ENCODE measurements around the gene PIGH.
"Not testable (repeated sequence)": the region's sequence is repeated elsewhere in the genome, so short reads cannot be mapped to it uniquely, and the experiment has no call there.

Gene PIGH

DNA sequence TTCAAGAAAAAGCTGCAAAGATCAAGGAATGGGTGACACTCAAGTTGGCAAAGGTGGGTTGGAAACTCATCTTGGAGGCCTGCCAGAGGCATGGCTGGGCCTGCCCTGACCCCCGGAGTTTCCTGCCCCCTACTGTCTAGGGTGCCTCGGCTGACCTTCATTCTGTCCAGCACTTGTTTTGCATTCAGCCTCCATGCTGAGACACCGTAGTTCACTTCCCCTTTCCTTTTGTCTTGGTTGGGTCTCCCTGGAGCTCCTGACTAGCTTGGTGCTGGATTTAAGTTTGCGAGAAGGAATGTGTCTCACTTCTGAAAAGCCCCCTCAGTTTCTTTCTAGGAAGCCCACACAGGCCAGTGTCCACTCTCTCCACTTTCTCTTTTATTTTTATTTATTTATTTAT is 40.4 kb downstream of the PIGH start:
- DNase-seq (ENCODE audit: low read depth) = no peak

GRCh38 chr14:67557656-67558055 is 42.4 kb downstream of the PIGH start:
- DNase-seq (ENCODE audit: low read depth) = no peak
- no peak overlapping the region for H3K4me3 ChIP-seq (ENCODE audit: low read depth, low read length)

More for the DNA sequence above, 40.4 kb downstream of the PIGH start:
- H3K4me3 ChIP-seq (ENCODE audit: low read depth, low read length) = no peak overlapping the region

GRCh38 chr14:67557118-67557517 is 43.0 kb downstream of the PIGH start:
- no peak for DNase-seq (ENCODE audit: low read depth)
- no peak overlapping the region for H3K4me3 ChIP-seq (ENCODE audit: low read depth, low read length)

- no peak overlapping the region for H3K4me3 ChIP-seq (ENCODE audit: low read depth, low read length)
- DNase-seq (ENCODE audit: low read depth) = no peak
Measured at GRCh38 chr14:67556671-67557070, 43.4 kb downstream of the PIGH start.

DNA sequence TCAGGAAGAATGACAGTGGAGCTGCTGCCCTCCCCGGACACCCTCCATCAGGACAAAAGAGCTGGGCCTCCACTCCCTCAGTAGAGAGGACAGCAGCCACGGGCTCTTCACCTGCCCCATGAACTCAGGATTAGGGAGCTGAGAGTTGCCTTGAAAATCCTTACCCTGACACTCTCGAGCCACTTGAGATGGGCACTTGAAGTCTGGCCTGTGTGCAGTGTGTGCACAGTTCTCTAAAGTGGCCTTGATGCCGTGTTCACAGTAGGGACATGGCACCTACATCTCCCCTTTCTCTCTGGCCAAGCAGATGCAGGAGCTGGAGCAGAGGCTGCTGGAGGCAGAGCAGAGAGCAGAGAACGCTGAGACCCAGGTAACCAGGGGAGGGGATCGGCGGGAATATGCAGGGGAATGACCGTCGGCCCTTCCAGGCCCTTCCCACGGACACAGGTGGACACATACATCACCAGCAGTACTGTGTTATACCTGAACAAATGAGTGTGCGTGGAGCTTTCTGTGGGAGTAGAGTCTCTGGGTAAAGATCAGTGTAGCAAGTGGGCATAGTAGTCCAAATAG is 44.5 kb downstream of the PIGH start:
- H3K4me3 ChIP-seq (ENCODE audit: low read depth, low read length) = no peak overlapping the region
- no peak for DNase-seq (ENCODE audit: low read depth)

GRCh38 chr14:67554341-67554740 is 45.7 kb downstream of the PIGH start:
- no peak for DNase-seq (ENCODE audit: low read depth)
- no peak overlapping the region for H3K4me3 ChIP-seq (ENCODE audit: low read depth, low read length)

DNA sequence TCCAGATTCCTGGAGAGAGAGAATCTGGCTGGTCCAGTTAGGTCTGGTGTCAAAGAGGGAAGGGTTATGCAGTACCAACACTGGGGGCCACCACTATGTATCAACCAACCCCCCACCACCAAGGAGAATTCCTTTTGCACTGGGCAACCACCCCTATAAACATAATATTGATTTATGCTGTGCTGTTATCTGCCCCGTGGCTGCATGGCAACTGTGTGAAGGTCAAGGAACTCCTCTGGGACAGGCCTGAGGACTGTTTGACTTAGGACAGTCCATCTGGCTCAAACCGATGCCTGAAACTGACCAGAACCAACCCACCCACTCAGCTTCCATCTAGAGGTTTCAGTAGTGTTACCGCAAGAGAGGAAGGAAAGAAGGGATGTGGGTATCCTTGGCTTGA is 46.5 kb downstream of the PIGH start:
- H3K4me3 ChIP-seq (ENCODE audit: low read depth, low read length) = no peak overlapping the region
- DNase-seq (ENCODE audit: low read depth) = no peak

DNA sequence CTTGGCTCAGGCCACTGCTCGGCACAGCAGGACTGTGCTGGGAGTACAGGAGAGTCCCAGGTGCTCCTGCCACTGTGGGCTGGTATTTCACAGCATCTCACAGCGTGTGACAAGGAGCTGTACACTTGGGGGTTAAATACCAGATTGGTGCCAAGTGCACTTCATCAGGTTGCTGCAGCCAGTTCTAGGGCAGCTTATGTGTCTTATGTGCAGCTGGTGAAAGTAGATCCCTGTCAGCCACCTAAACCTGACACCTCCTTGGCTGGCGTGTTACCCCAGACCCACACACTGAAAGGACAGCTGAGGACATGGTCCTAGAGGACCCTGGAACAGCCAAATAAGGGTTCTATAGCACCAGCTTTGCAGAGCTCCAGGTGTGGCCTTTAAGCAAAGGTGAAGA is 48.1 kb downstream of the PIGH start:
- no peak for DNase-seq (ENCODE audit: low read depth)

GRCh38 chr14:67551123-67551522 is 48.9 kb downstream of the PIGH start:
- no peak overlapping the region for H3K4me3 ChIP-seq (ENCODE audit: low read depth, low read length)
- DNase-seq (ENCODE audit: low read depth) = no peak

More for the DNA sequence above, 48.1 kb downstream of the PIGH start:
- no peak overlapping the region for H3K4me3 ChIP-seq (ENCODE audit: low read depth, low read length)

DNA sequence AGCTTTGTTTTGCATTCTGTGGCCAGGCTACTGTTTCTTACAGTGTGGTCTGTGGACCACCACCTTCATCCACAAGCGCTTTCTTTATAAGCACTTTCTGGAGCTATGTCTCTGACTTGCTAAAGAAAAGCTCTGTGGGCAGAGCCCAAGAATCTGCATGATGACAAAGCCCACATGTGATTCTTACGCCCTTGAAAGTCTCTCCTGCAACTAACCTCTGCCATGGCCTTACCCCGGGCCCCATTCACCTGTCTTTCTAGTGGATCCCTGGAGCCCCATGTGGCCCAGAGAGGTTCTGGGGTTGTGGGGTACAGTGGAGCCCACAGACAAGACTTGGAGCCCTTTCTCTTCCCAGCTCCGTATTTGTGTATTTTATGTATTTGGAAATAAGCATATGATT is 50.3 kb downstream of the PIGH start:
- H3K4me3 ChIP-seq (ENCODE audit: low read depth, low read length) = no peak overlapping the region
- DNase-seq (ENCODE audit: low read depth) = no peak

DNA sequence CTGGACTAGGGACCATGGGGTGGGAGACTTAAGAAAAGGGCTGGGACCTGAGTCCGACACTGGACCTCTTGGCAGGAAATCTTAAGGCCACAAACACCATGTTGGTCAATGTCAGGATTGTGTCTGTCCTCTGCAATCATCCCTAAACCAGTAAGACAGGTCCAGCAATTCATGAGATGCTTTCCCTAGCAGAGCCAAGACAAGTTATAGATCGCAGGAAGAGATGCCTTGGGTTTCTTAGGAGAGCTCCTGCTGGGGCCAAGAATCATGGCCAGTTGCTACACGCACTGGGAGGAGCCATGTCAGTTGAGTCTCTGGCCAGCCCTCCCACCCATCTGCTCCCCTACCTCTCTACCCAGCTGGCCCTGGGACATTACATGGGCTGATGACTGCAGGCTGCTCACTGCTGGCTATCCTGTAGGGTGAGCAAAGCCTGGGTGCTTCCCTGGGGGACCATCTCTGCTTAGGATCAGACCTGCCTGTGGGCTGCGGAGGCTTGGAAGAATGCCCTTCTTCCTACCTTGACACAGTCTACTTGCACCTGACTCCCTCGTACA is 52.8 kb downstream of the PIGH start:
- H3K4me3 ChIP-seq (ENCODE audit: low read depth, low read length) = no peak overlapping the region
- DNase-seq (ENCODE audit: low read depth) = no peak

GRCh38 chr14:67544590-67544989 is 55.5 kb downstream of the PIGH start:
- no peak for DNase-seq (ENCODE audit: low read depth)

GRCh38 chr14:67542620-67543019 is 57.4 kb downstream of the PIGH start:
- not testable (repeated sequence) for H3K4me3 ChIP-seq (ENCODE audit: low read depth, low read length); DNase-seq (ENCODE audit: low read depth)

More at GRCh38 chr14:67544590-67544989, 55.5 kb downstream of the PIGH start:
- H3K4me3 ChIP-seq (ENCODE audit: low read depth, low read length) = no peak overlapping the region

DNA sequence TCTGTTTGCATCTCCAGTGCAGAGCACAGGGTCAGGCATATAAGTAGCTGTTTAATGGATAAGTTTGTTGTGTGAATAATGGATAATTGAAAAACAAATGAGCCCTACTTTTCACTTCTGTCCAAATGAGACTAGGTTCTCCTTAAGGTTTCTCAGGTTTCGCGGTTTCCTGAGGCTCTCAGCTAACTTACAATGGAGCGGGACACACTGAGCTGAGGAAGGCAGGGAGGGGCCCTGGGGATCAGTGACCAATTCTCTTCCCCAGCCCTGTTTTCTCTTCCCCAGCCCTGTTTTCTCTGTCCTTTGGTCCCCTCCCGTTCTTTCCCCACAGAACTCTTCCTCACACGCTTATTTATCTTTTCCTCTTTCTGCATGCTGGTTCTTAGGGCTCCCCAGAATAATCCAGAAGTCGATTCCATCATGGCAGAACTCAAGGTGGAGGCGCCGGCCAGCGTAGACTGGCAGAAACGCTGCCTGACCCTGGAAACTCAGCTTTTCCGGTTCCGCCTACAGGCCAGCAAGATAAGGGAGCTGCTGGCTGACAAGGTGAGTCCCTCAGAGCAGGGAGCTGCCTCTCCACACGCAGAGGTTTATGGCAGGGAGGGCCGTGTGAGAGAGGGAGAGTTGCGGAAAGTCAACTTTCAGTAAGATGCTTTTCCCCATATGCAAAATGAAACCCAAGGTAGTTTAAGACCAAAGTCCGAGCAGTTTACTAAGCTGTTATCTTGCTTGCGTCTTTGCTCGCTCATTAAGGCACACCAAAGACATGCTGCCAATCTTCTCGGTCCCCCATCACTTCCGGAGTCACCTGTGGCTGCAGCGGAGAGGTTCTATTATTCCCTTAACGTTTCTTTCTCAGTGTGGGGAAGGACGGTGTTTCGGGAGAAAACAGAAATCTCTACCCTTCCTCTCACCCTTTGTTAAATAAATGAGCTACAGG is 58.4 kb downstream of the PIGH start:
- DNase-seq (ENCODE audit: low read depth) = no peak
- H3K4me3 ChIP-seq (ENCODE audit: low read depth, low read length) = no peak overlapping the region

Measured in skeletal muscle cell (primary cell).